ENCODE data around the gene CPNE1. TPM values are rescaled to one million over a fixed set of nuclear protein-coding genes. Genes with fewer than 3 reads are reported as not detected.

The CPNE1 gene
- total RNA-seq, 2 experiments from 2014 or later = 255 to 267 TPM

GRCh38 chr20:35598899-35599775 lies 65.6 kb downstream of the CPNE1 start:
- POLR2A ChIA-PET = no interaction called here
- CTCF ChIA-PET = interaction anchor here (0.7 to 0.8 kb wide), 2 partner anchors 19 to 396 kb away, joined by 3 read pairs; no protein-coding TSS in a partner anchor

- POLR2A ChIA-PET = no interaction called here
These were observed 66.2 kb downstream of the CPNE1 start for GRCh38 chr20:35598476-35598875.

GRCh38 chr20:35597186-35597585 lies 67.5 kb downstream of the CPNE1 start:
- ChIA-PET POLR2A (no interaction called here), CTCF (interaction anchor here (1.1 kb wide), 1 partner anchor 9 kb away, joined by 3 read pairs; no protein-coding TSS in a partner anchor)

More at GRCh38 chr20:35598476-35598875, 66.2 kb downstream of the CPNE1 start:
- CTCF ChIA-PET = interaction anchor here (0.8 kb wide), 1 partner anchor 18 kb away, joined by 3 read pairs; no protein-coding TSS in a partner anchor

GRCh38 chr20:35595901-35596300 lies 68.8 kb downstream of the CPNE1 start:
- ChIA-PET CTCF (interaction anchor here (1.1 kb wide), 1 partner anchor 8 kb away, joined by 3 read pairs; no protein-coding TSS in a partner anchor), POLR2A (no interaction called here)

GRCh38 chr20:35595456-35595855 lies 69.2 kb downstream of the CPNE1 start:
- POLR2A ChIA-PET = no interaction called here
- CTCF ChIA-PET = interaction anchor here (1.4 kb wide), 1 partner anchor 25 kb away, joined by 5 read pairs; no protein-coding TSS in a partner anchor

- POLR2A ChIA-PET = no interaction called here
These were observed 72.2 kb downstream of the CPNE1 start for GRCh38 chr20:35592339-35592974.

GRCh38 chr20:35588397-35588796 lies 76.3 kb downstream of the CPNE1 start:
- ChIA-PET CTCF (interaction anchor here (0.7 to 0.9 kb wide), 2 partner anchors 8 to 13 kb away, joined by 3 to 4 read pairs; no protein-coding TSS in a partner anchor), POLR2A (no interaction called here)

More at GRCh38 chr20:35592339-35592974, 72.2 kb downstream of the CPNE1 start:
- CTCF ChIA-PET = interaction anchor here (0.6 to 1.1 kb wide), 2 partner anchors 9 to 244 kb away, joined by 3 read pairs; no protein-coding TSS in a partner anchor

- ChIA-PET CTCF (interaction anchor here (0.7 kb wide), 1 partner anchor 9 kb away, joined by 3 read pairs; no protein-coding TSS in a partner anchor), POLR2A (no interaction called here)
These were observed 77.3 kb downstream of the CPNE1 start for GRCh38 chr20:35587436-35587835.

GRCh38 chr20:35586751-35587425 lies 77.8 kb downstream of the CPNE1 start:
- ChIA-PET CTCF (no interaction called here), POLR2A (no interaction called here)

- POLR2A ChIA-PET = interaction anchor here (0.6 kb wide), 1 partner anchor 18 kb away, joined by 8 read pairs; no protein-coding TSS in a partner anchor
- CTCF ChIA-PET = no interaction called here
These were observed 80.8 kb downstream of the CPNE1 start for GRCh38 chr20:35583636-35584560.

GRCh38 chr20:35582741-35583404 lies 81.8 kb downstream of the CPNE1 start:
- ChIA-PET POLR2A (no interaction called here), CTCF (no interaction called here)

GRCh38 chr20:35582131-35582530 lies 82.6 kb downstream of the CPNE1 start:
- POLR2A ChIA-PET = no interaction called here
- CTCF ChIA-PET = interaction anchor here (0.6 kb wide), 1 partner anchor 330 kb away, joined by 3 read pairs; no protein-coding TSS in a partner anchor

- ChIA-PET CTCF (no interaction called here), POLR2A (interaction anchor here (0.7 kb wide), 1 partner anchor 47 kb away, joined by 8 read pairs; no protein-coding TSS in a partner anchor)
These were observed 85.5 kb downstream of the CPNE1 start for GRCh38 chr20:35579196-35579595.

GRCh38 chr20:35578469-35578868 lies 86.2 kb downstream of the CPNE1 start:
- CTCF ChIA-PET = interaction anchor here (0.5 kb wide), 1 partner anchor 42 kb away, joined by 3 read pairs; no protein-coding TSS in a partner anchor
- POLR2A ChIA-PET = no interaction called here

GRCh38 chr20:35576816-35577215 lies 87.9 kb downstream of the CPNE1 start:
- ChIA-PET CTCF (interaction anchor here (0.6 kb wide), 1 partner anchor 869 kb away, joined by 3 read pairs; no protein-coding TSS in a partner anchor), POLR2A (no interaction called here)
